ENCODE data around the gene MYBPHL. TPM values are rescaled to one million over a fixed set of nuclear protein-coding genes. Genes with fewer than 3 reads are reported as not detected.
"Not testable (repeated sequence)": the region's sequence is repeated elsewhere in the genome, so short reads cannot be mapped to it uniquely, and the experiment has no call there.

The MYBPHL gene
- total and polyA plus RNA-seq, 5 donors from 2014 or later, result not detected

DNA sequence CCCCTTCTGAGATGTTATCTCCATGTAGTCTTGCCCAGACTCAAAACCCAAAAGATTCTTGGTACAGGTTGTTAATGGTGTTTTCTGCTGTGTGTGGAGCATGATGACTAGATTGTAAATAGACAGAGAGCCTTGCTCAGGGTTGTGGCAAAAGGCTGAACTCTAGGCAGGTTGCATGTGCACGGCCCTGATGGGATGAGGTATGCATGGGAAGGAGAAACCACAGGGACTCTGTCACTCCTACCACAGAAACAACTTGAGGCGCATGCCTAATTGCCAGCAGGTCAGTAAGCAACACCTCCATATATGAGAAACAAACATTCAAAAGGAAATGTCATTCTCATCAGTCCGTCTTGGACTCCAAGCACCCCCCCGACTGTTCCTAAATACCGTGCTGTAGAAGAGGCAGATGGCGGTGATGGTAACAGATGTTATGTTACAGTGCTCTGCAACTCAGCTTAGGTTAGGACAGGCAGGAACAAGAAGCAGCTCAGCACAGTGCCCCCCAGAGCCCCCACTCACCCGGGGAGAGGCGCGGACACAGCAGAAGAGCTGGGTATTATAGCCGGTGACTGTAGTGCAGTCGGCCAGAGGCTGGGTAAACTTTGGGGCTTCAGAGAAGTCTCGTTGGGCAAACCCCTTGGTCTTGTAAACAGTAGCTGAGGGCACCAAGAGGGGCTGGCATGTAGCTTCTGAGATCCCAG is 10.9 kb downstream of the MYBPHL start:
- H3K27ac Mint-ChIP-seq, result no peak overlapping the region
- H3K36me3 Mint-ChIP-seq, result no peaks in the 10 kb centered on the region
- no peak for DNase-seq
- Histone ChIP-seq H3K27ac (ENCODE audit: insufficient read depth, low read length, poor library complexity, severe bottlenecking) (no peak overlapping the region), H3K9me3 (ENCODE audit: control insufficient read depth in 2 of 2, low read length in 2 of 2) (no peaks in the 10 kb centered on the region), H3K27me3 (ENCODE audit: control insufficient read depth, insufficient read depth, low read length) (peaks cover 6% of the 10 kb centered on the region), H3K4me1 (ENCODE audit: control insufficient read depth, insufficient read depth, low read length, poor library complexity, severe bottlenecking) (no peaks in the 10 kb centered on the region), H3K36me3 (ENCODE audit: control insufficient read depth, insufficient read depth, low read length) (no peaks in the 10 kb centered on the region), H3K4me3 (ENCODE audit: low read depth, low read length) (no peak overlapping the region)
- H3K4me1 Mint-ChIP-seq, result no peaks in the 10 kb centered on the region
- H3K4me3 Mint-ChIP-seq, result no peak overlapping the region
- ATAC-seq (ENCODE audit: low read depth in 2 of 2), result no peak
- H3K9me3 Mint-ChIP-seq, result no peaks in the 10 kb centered on the region
- peaks cover 35% of the 10 kb centered on the region for H3K27me3 Mint-ChIP-seq

DNA sequence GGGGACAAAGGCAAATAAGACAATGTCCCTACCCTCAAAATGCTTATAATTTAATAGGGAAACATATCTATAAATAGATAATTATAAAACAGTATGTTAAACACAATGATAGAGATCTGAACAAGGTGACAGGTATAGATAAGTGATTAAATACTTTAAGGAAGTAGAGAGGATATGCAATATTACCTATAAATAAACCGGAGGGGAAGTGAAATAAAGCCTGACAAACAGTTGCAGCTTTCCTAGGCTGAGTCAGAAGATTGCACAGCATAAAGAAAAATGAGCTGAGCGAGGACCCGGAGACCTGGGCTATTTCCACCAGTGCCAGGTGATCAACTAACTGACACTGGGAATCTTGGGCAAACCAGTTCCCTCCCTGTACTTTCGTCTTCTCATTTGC is 12.3 kb downstream of the MYBPHL start:
- H3K4me3 ChIP-seq (ENCODE audit: low read depth, low read length), result no peak overlapping the region
- DNase-seq, result no peak
- Mint-ChIP-seq H3K4me3 (no peak overlapping the region), H3K27ac (no peak overlapping the region), H3K9me3 (no peaks in the 10 kb centered on the region), H3K27me3 (peaks cover 36% of the 10 kb centered on the region), H3K36me3 (no peaks in the 10 kb centered on the region), H3K4me1 (no peaks in the 10 kb centered on the region)
- H3K36me3 ChIP-seq (ENCODE audit: control insufficient read depth, insufficient read depth, low read length), result no peaks in the 10 kb centered on the region
- peaks cover 6% of the 10 kb centered on the region for H3K27me3 ChIP-seq (ENCODE audit: control insufficient read depth, insufficient read depth, low read length)
- no peaks in the 10 kb centered on the region for H3K4me1 ChIP-seq (ENCODE audit: control insufficient read depth, insufficient read depth, low read length, poor library complexity, severe bottlenecking)
- ATAC-seq (ENCODE audit: low read depth in 2 of 2), result no peak
- H3K27ac ChIP-seq (ENCODE audit: insufficient read depth, low read length, poor library complexity, severe bottlenecking), result no peak overlapping the region
- no peaks in the 10 kb centered on the region for H3K9me3 ChIP-seq (ENCODE audit: control insufficient read depth in 2 of 2, low read length in 2 of 2)

DNA sequence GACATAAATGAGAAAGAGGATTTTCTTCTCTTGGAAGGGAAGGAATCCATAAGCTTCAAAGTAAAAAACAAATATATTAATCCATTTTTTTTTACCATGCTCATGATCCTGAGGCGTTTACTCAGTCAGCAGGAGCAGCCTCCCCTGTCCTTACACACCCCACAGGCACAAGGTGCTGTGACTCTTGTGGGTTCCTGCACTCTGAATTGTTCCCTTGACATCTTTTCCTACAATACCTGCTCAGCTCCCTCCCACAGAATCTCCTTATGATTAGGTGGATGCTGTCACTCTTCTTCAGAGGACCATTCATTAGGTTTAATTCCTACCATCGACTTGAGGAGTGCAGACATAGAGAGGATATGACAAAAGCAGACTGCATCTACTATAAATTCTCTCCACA is 13.8 kb downstream of the MYBPHL start:
- Mint-ChIP-seq H3K4me1 (no peaks in the 10 kb centered on the region), H3K9me3 (no peaks in the 10 kb centered on the region), H3K4me3 (no peak overlapping the region), H3K36me3 (no peaks in the 10 kb centered on the region), H3K27ac (no peak overlapping the region), H3K27me3 (peaks cover 35% of the 10 kb centered on the region)
- Histone ChIP-seq H3K9me3 (ENCODE audit: control insufficient read depth in 2 of 2, low read length in 2 of 2) (no peaks in the 10 kb centered on the region), H3K27me3 (ENCODE audit: control insufficient read depth, insufficient read depth, low read length) (peaks cover 6% of the 10 kb centered on the region), H3K4me1 (ENCODE audit: control insufficient read depth, insufficient read depth, low read length, poor library complexity, severe bottlenecking) (no peaks in the 10 kb centered on the region), H3K36me3 (ENCODE audit: control insufficient read depth, insufficient read depth, low read length) (no peaks in the 10 kb centered on the region), H3K27ac (ENCODE audit: insufficient read depth, low read length, poor library complexity, severe bottlenecking) (no peak overlapping the region), H3K4me3 (ENCODE audit: low read depth, low read length) (no peak overlapping the region)
- ATAC-seq (ENCODE audit: low read depth in 2 of 2) (no peak), DNase-seq (no peak)

GRCh38 chr1:109292364-109292763 is 14.4 kb downstream of the MYBPHL start:
- H3K9me3 Mint-ChIP-seq, result no peaks in the 10 kb centered on the region
- H3K4me3 Mint-ChIP-seq, result no peak overlapping the region
- H3K27ac Mint-ChIP-seq, result no peak overlapping the region
- H3K36me3 Mint-ChIP-seq, result no peaks in the 10 kb centered on the region
- Histone ChIP-seq H3K36me3 (ENCODE audit: control insufficient read depth, insufficient read depth, low read length) (no peaks in the 10 kb centered on the region), H3K4me1 (ENCODE audit: control insufficient read depth, insufficient read depth, low read length, poor library complexity, severe bottlenecking) (no peaks in the 10 kb centered on the region), H3K4me3 (ENCODE audit: low read depth, low read length) (no peak overlapping the region), H3K27ac (ENCODE audit: insufficient read depth, low read length, poor library complexity, severe bottlenecking) (no peak overlapping the region), H3K27me3 (ENCODE audit: control insufficient read depth, insufficient read depth, low read length) (peaks cover 6% of the 10 kb centered on the region), H3K9me3 (ENCODE audit: control insufficient read depth in 2 of 2, low read length in 2 of 2) (no peaks in the 10 kb centered on the region)
- ATAC-seq (ENCODE audit: low read depth in 2 of 2), result no peak
- H3K4me1 Mint-ChIP-seq, result no peaks in the 10 kb centered on the region
- peaks cover 40% of the 10 kb centered on the region for H3K27me3 Mint-ChIP-seq
- DNase-seq, result no peak

DNA sequence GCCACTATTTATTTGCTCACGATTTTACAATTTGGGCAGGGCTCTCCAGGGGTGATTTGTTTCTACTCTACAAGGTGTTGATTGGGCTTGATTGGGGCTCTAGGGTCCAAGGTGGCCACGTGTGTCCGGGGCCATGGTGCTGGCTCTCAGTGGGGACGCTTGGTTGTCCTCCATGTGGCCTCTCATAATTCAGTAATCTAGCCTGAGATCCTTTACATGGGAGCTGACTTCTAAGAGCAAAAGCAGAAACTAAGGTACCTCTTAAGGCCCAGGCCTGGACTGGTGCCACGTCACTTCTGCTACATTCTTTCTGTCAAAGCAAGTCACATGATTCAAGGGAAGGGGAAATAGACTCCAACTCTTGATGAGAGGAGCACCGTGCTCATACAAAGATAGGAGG is 15.8 kb downstream of the MYBPHL start:
- Mint-ChIP-seq H3K4me3 (no peak overlapping the region), H3K36me3 (no peaks in the 10 kb centered on the region), H3K4me1 (peaks cover 0 to 6% (median 0%) of the 10 kb centered on the region in 4 donors), H3K27me3 (peaks cover 40% of the 10 kb centered on the region), H3K27ac (no peak overlapping the region), H3K9me3 (no peaks in the 10 kb centered on the region)
- ATAC-seq (ENCODE audit: low read depth in 2 of 2), result no peak
- no peaks in the 10 kb centered on the region for H3K36me3 ChIP-seq (ENCODE audit: control insufficient read depth, insufficient read depth, low read length)
- DNase-seq, result no peak
- H3K9me3 ChIP-seq (ENCODE audit: control insufficient read depth in 2 of 2, low read length in 2 of 2), result no peaks in the 10 kb centered on the region
- no peaks in the 10 kb centered on the region for H3K4me1 ChIP-seq (ENCODE audit: control insufficient read depth, insufficient read depth, low read length, poor library complexity, severe bottlenecking)
- no peak overlapping the region for H3K27ac ChIP-seq (ENCODE audit: insufficient read depth, low read length, poor library complexity, severe bottlenecking)
- no peak overlapping the region for H3K4me3 ChIP-seq (ENCODE audit: low read depth, low read length)
- H3K27me3 ChIP-seq (ENCODE audit: control insufficient read depth, insufficient read depth, low read length), result peaks cover 6% of the 10 kb centered on the region

GRCh38 chr1:109290137-109290536 is 16.7 kb downstream of the MYBPHL start:
- H3K27me3 ChIP-seq (ENCODE audit: control insufficient read depth, insufficient read depth, low read length), result peaks cover 2% of the 10 kb centered on the region
- H3K4me1 Mint-ChIP-seq, result peaks cover 0 to 6% (median 0%) of the 10 kb centered on the region in 4 donors
- peaks cover 40% of the 10 kb centered on the region for H3K27me3 Mint-ChIP-seq

GRCh38 chr1:109286762-109287161 is 20.0 kb downstream of the MYBPHL start:
- Mint-ChIP-seq H3K27me3 (peaks cover 23% of the 10 kb centered on the region), H3K4me1 (peaks cover 2 to 33% (median 17%) of the 10 kb centered on the region in 4 donors)
- H3K27ac Mint-ChIP-seq; H3K36me3 Mint-ChIP-seq; H3K27ac ChIP-seq (ENCODE audit: insufficient read depth, low read length, poor library complexity, severe bottlenecking); ATAC-seq (ENCODE audit: low read depth in 2 of 2); H3K27me3 ChIP-seq (ENCODE audit: control insufficient read depth, insufficient read depth, low read length); H3K4me3 ChIP-seq (ENCODE audit: low read depth, low read length); H3K9me3 Mint-ChIP-seq; H3K4me3 Mint-ChIP-seq; DNase-seq; H3K9me3 ChIP-seq (ENCODE audit: control insufficient read depth in 2 of 2, low read length in 2 of 2); H3K36me3 ChIP-seq (ENCODE audit: control insufficient read depth, insufficient read depth, low read length): not testable (repeated sequence)
- H3K4me1 ChIP-seq (ENCODE audit: control insufficient read depth, insufficient read depth, low read length, poor library complexity, severe bottlenecking), result peaks cover 16% of the 10 kb centered on the region

More at GRCh38 chr1:109290137-109290536, 16.7 kb downstream of the MYBPHL start:
- Histone ChIP-seq H3K27ac (ENCODE audit: insufficient read depth, low read length, poor library complexity, severe bottlenecking) (no peak overlapping the region), H3K4me1 (ENCODE audit: control insufficient read depth, insufficient read depth, low read length, poor library complexity, severe bottlenecking) (no peaks in the 10 kb centered on the region), H3K4me3 (ENCODE audit: low read depth, low read length) (no peak overlapping the region), H3K36me3 (ENCODE audit: control insufficient read depth, insufficient read depth, low read length) (no peaks in the 10 kb centered on the region), H3K9me3 (ENCODE audit: control insufficient read depth in 2 of 2, low read length in 2 of 2) (no peaks in the 10 kb centered on the region)
- Mint-ChIP-seq H3K4me3 (no peak overlapping the region), H3K27ac (no peak overlapping the region), H3K9me3 (no peaks in the 10 kb centered on the region), H3K36me3 (no peaks in the 10 kb centered on the region)
- ATAC-seq (ENCODE audit: low read depth in 2 of 2) (no peak), DNase-seq (no peak)

Data from CD4-positive, CD25-positive, alpha-beta regulatory T cell (primary cell).